ENCODE data around the gene CD80.

Gene CD80

GRCh38 chr3:119524931-119525662, 34.3 kb downstream of the CD80 start:
- H3K27ac ChIP-seq, result no peak overlapping the region
- TF ChIP-seq CTCF (conservative IDR thresholded peaks at IDR 0.05), result peak; percentile 79

GRCh38 chr3:119518026-119518425, 41.4 kb downstream of the CD80 start:
- no peak for TF ChIP-seq CTCF (conservative IDR thresholded peaks at IDR 0.05)
- no peak overlapping the region for H3K27ac ChIP-seq

GRCh38 chr3:119517112-119517511, 42.3 kb downstream of the CD80 start:
- H3K27ac ChIP-seq, result no peak overlapping the region
- TF ChIP-seq CTCF (conservative IDR thresholded peaks at IDR 0.05), result no peak

GRCh38 chr3:119514637-119515036, 44.8 kb downstream of the CD80 start:
- no peak overlapping the region for H3K27ac ChIP-seq
- TF ChIP-seq CTCF (conservative IDR thresholded peaks at IDR 0.05), result no peak

GRCh38 chr3:119510690-119511089, 48.7 kb downstream of the CD80 start:
- H3K27ac ChIP-seq, result no peak overlapping the region
- TF ChIP-seq CTCF (conservative IDR thresholded peaks at IDR 0.05), result no peak

GRCh38 chr3:119508172-119508845, 51.1 kb downstream of the CD80 start:
- no peak for TF ChIP-seq CTCF (conservative IDR thresholded peaks at IDR 0.05)
- H3K27ac ChIP-seq, result no peak overlapping the region

- no peak overlapping the region for H3K27ac ChIP-seq
- no peak for TF ChIP-seq CTCF (conservative IDR thresholded peaks at IDR 0.05)
Observed at GRCh38 chr3:119507404-119507803, 52.0 kb downstream of the CD80 start.

All from VCaP (cell line).